ENCODE results near the gene NSD2.

Gene NSD2

GRCh38 chr4:1866189-1866661 is 5.0 kb upstream of the NSD2 start:
- DNase-seq, result no peak

DNA sequence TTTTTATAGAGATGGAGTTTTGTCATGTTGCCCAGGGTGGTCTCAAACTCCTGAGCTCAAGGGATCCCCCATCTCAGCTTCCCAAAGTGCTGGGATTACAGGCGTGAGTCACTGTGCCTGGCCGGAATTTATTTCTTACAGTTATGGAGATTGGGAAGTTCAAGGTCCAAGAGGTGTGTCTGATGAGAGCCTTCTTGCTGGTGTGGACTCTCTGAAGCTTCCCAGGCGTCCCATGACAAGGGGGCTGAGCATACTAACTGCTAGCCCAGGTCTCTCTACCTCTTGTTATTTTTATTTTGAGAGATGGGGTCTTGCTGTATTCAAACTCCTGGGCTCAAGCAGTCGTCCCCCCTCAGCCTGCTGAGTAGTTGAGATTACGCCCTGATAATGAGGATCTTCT is 2.9 kb upstream of the NSD2 start:
- DNase-seq, result no peak

DNA sequence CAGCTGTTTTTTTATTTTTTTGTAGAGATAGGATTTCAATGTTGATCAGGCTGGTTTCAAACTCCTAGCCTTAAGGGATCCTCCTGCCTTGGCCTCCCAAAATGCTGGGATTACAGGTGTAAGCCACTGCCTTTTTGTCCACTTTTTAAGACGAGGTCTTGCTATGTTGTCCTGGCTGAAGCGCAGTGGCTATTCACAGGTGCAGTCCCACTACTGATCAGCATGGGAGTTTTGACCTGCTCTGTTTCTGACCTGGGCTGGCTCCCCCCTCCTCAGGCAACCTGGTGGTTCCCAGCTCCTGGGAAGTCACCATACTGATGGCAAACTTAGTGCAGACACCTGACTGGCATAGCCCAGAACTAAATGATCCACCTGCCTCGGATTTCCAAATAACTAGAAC is 2.3 kb upstream of the NSD2 start:
- DNase-seq, result no peak

DNA sequence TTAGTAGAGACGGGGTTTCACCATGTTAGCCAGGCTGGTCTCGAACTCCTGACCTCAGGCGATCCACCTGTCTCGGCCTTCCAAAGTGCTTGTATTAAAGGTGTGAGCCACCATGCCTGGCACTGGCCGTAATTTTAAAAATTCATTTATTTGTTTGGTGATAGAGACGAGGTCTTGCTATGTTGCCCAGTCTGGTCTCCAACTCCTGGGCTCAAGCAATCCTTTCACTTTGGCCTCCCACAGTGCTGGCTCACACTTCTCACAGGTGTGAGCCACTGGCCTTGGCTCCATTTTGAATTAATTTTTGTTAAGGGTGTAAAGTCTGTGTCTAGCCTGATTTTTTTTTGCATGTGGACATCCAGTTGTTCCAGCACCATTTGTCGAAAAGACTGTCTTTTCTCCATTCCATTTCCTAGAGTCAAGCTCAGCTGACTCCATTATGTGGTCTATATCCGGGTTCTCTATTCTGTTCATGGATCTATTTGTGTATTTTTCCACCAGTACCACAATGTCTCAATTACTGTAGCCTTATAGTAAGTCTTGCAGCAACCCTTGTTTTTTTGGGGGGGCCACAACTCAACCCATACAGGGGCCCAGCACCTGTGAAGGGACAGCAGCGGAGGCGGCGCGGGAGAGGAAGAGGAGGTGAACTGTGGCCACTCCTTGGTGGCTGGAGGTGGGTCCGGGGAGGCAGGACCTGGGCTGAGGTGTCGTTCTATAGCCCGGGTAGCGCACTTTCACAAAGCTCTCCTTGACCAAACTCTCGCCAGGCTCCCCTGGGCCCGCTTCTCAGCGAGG is 1.5 kb upstream of the NSD2 start:
- no peak for DNase-seq

- DNase-seq, result peak; percentile 90
Observed at GRCh38 chr4:1870328-1870577, 940 bp upstream of the NSD2 start.

- peak; percentile 59 for DNase-seq
Observed at GRCh38 chr4:1871471-1872021, 353 bp downstream of the NSD2 start.

DNA sequence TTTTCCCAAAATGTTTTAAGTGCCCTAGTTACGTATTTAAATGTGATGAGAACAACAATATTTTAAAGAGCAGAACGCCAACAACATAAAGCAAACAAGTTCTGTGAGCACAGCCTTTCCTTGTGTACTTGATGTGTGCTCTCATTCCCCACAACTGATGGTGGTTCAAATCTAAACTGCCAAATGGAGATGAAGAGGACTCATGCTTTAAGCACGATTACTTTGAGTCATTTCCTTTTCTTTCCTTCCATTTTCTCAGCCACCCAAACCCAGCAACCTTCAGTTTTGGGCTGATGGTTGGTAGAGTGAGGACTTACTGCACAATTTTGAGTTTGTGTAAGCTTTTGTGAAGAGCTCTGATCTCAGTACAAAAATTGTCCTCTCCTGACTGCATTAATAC is 1.7 kb downstream of the NSD2 start:
- DNase-seq, result no peak

DNA sequence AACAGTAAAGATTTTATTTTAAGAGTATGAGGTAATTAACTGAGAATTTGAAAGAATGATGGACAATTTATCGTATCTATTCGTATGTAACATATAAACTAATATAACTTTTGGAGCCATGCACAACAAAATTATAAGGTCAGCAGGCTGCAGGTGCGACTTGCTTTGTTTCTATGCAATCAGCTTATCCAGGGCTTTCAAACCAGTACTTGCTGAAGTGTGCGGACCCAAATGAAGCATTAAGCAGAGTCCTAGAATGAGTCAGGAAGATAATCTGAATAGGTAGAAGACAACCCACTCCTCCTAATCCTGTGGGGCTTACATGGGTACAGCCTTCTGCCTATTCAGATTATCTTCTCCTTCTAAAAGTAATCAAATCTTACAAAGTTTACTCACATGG is 2.1 kb downstream of the NSD2 start:
- DNase-seq, result no peak

- DNase-seq, result no peak
Observed at GRCh38 chr4:1873776-1874175, 2.6 kb downstream of the NSD2 start.

DNA sequence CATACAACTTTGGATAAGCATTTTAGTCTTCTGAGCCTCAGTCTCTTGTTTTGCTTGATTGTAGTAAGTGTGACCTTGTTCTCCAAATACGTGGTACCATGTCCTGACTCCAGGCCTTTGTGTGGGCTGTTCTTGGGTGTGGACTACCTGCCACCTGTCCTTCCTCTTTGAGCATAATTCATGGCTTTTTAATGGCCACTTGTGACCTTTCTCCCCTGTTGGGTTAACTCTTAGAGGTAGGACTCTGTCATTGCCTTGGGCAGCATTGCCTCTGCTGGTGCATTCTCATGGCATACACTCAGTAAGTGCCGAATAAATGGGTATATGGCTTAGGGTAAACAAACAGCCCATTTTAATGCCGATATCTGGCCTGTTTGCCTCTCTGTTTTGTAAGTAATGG is 3.0 kb downstream of the NSD2 start:
- DNase-seq, result no peak

- no peak for DNase-seq
Observed at GRCh38 chr4:1879485-1879884, 8.3 kb downstream of the NSD2 start.

GRCh38 chr4:1880332-1880731 is 9.1 kb downstream of the NSD2 start:
- DNase-seq, result no peak

DNA sequence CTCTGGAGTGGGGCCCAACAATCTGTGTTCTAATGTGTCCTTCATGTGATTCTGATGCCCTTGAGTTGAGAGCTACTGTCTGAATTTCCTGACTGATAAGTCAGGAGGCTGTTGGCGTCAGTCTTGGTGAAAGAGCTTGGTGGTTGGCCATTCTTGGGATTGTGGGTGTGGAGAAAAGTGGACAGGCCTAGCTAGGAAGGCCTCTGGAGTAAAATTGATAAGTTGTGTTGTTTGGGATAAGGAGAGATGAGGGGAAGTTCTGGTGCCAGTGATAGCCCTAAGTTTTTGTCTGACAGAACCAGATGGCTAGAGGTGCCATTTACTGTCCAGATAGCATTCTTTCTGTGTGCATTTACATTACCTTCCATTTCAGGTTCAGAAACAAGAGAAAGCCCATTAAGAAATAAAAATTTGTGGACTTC is 11.7 kb downstream of the NSD2 start:
- no peak for DNase-seq

DNA sequence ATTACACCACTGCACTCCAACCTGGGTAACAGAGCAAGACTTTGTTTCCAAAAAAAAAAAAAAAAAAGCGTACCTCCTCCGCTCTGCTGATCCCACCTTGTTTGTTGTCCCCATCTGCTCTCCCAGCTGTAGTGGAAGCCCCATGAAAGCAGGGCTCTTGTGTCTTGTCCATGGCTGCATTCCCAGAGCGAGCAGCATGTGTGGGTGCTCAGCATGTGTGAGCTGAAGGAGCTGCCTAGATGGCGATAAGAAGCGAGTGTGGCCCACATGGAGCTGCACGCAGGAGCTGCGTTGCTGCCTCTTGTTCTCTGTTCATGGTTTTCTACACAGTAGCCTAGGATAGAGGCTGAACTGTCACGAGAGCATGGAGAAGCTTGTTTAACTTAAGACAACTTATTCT is 12.4 kb downstream of the NSD2 start:
- DNase-seq, result no peak

DNA sequence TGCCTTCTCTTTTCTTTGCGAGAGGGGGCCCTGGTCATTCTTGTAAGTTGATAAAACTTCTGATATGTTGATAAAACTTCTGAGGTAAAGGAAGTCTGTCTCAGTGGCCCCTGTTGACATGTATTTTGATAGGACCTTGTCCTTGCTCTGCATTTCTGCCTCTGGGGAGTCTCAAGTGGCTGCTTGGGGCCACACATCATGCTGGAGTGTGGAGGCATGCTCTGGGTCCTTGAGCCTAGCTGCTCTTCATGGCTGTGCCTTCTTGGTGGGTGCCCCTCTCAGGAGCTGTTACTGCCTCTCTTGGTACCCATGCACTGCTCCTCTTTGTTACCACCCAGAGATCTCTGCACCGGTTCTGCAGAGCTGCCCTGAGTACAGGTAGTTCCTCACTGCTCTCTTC is 14.2 kb downstream of the NSD2 start:
- DNase-seq, result no peak

DNA sequence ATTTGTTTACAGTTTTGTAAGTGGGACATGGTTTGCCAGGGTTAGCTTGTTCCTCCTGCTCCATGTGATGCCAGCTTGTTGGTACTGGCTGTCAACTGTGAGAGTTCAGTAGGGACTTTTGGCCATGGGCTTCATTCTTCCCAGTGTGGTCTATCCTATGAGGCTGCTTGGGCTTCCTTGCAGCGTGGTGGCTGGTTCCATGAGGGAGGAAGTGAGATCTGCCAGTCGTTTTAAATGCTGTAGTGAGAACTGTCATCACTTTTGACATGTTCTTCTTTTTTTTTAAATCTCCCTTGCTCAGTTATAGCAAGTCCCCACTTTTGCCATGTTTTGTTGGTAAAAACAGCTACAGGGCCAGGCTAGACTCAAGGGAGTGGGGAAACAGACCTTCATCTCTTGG is 15.9 kb downstream of the NSD2 start:
- no peak for DNase-seq

GRCh38 chr4:1890979-1891570 is 19.9 kb downstream of the NSD2 start:
- no peak for DNase-seq

- DNase-seq, result no peak
Observed at GRCh38 chr4:1895971-1896657, 24.9 kb downstream of the NSD2 start.

DNA sequence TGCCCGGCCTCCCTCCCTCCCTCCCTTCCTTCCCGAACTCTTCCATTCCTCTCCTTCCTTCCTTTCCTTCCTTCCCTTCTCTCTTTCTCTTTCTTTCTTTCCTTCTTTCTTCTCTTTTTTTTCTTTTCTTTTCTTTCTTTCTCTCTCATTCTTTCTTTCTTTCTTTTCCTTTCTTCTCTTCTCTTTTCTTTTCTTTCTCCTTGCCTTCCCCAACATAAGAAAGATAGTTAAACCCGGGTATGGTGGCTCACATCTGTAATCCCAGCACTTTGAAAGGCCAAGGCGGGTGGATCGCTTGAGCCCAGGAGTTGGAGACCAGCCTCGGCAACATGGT is 25.4 kb downstream of the NSD2 start:
- DNase-seq, result no peak

DNA sequence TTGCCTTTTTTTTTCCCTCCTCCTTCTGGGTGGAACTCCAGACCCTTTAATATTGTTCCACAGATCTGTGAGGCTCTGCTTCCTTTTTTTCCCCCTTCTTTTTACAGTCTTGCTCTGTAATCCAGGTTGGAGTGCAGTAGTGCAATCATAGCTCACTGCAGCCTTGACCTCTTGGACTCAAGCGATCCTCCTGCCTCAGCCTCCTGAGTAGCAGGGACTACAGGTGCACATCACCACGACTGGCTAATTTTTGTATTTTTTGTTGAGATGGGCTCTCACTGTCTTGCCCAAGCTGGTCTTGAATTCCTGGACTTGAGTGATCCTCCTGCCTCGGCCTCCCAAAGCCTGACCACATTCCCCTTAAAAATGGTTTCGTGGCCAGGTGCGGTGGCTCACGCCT is 26.8 kb downstream of the NSD2 start:
- no peak for DNase-seq

DNA sequence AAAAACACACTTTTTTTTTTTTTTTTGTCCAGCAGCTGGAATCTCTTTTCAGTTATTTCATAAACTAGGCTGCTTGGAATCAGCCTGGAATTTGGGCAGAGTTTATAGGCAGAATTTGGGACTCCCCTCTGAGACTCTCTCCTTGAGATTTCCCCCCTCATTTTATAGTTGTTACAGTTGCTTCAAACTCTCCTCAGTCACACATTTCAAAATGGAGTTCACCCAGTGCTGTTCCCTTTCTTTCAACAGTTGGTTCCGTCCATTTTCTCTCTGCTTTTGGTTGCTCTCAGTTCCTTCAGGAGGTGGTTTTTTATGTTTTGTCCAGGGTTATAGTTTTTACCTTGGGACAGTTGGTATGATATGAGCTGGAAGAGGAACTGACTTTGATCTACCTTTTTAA is 27.5 kb downstream of the NSD2 start:
- DNase-seq, result no peak

DNA sequence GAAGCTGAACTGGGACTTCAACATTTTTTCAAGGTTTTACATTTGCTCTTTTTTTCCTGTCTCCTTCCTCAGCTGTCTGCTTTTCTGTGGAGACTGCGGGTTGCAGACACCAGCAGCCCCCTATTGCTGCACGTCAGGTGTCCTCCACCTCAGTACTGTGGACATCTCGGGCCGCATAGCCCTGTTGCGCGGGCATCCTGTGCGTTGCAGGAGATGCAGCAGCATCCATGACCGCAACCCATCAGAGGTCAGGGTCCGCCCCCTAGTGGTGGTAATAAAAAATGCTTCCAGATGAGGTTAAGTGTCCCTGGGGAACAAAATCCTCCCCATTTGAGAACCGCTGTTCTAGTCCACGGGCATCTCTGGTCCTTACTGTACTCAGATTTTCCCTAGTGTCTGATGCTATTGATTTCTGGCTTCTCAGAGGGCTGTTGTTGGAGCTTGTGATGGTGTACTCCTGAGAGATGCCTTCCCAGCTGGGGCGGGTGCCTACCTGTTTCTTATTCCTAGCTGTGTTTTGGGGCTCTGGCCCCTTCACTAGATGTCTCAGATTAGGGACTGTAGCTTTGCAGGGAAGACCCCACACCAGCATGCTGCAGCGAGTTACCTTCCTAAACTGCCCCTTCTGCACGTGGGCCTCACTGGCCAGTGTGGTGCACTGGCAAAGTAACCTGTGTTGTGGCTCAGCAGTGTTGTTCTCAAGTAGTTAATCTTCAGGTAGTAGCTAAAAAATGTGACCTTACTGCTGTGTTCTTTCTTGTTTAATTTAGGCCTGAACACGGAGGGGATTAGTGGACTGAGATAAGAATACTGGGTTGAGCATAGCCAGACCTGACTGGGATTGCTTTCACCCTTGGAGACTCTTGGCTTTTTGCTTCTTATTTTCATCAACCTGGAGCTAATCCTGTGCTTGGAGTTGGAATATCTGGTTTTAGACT is 28.2 kb downstream of the NSD2 start:
- peak; percentile 80 for DNase-seq

DNA sequence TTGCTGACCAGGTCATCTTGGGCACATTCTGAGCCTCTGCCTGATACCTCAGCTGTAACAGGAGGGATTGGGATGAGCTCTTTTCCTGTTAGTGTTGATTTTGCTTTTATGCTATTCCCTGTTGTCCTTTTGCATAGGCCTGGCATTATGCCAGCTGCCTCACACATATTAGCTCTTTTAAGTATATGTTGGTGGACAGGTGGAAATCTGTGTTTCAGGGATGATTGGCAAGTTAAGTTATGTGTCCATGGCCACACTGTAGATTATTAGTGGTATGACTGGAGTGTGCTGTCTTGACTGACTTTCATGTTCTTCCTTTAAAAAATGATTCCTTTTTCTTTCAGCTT is 28.9 kb downstream of the NSD2 start:
- DNase-seq, result no peak
